HG03196 (cell line): ENCODE results near the gene HSF2BP.
A peak's percentile ranks its signal among the peaks of the same experiment; 100 is the strongest.
"Not testable (repeated sequence)": the region's sequence is repeated elsewhere in the genome, so short reads cannot be mapped to it uniquely, and the experiment has no call there.

Source experiments
- ATAC-seq: cut with Tn5 transposase; IDR thresholded peaks from one replicate; pipeline ENCODE4 v1.9.1; 2021; ENCODE audit not compliant: unreplicated experiment

HSF2BP gene

GRCh38 chr21:43659136-43660000 lies at the start of gene HSF2BP, which contains the start of gene RRP1B:
Gene HSF2BP (minus strand): TSS chr21:43659488. CDS start chr21:43658096, 1,392 bp downstream.
Gene RRP1B (plus strand): TSS chr21:43659560. CDS start chr21:43659665, 105 bp downstream.
- peak; percentile 75 for ATAC-seq

GRCh38 chr21:43708745-43709381 lies 49.6 kb upstream of the HSF2BP start:
- no peak for ATAC-seq

- no peak for ATAC-seq
Measured at GRCh38 chr21:43707462-43707861, 48.2 kb upstream of the HSF2BP start.

GRCh38 chr21:43703035-43703880 lies 44.0 kb upstream of the HSF2BP start:
- ATAC-seq: no peak

GRCh38 chr21:43702785-43703034 lies 43.4 kb upstream of the HSF2BP start:
- ATAC-seq: no peak

GRCh38 chr21:43701936-43702784 lies 42.9 kb upstream of the HSF2BP start:
- ATAC-seq: no peak

- no peak for ATAC-seq
Measured at GRCh38 chr21:43699933-43700599, 40.8 kb upstream of the HSF2BP start.

- not testable (repeated sequence) for ATAC-seq
Measured at GRCh38 chr21:43699492-43699777, 40.1 kb upstream of the HSF2BP start.

GRCh38 chr21:43697758-43698643 lies 38.7 kb upstream of the HSF2BP start:
- no peak for ATAC-seq

GRCh38 chr21:43696214-43696613 lies 36.9 kb upstream of the HSF2BP start:
- ATAC-seq: no peak

- no peak for ATAC-seq
Measured at GRCh38 chr21:43694437-43695079, 35.3 kb upstream of the HSF2BP start.

GRCh38 chr21:43693981-43694380 lies 34.7 kb upstream of the HSF2BP start:
- no peak for ATAC-seq

GRCh38 chr21:43692949-43693348 lies 33.7 kb upstream of the HSF2BP start:
- ATAC-seq: no peak

GRCh38 chr21:43691801-43692200 lies 32.5 kb upstream of the HSF2BP start:
- no peak for ATAC-seq

GRCh38 chr21:43691086-43691795 lies 32.0 kb upstream of the HSF2BP start:
- ATAC-seq: no peak

GRCh38 chr21:43690346-43690745 lies 31.1 kb upstream of the HSF2BP start:
- ATAC-seq: no peak

GRCh38 chr21:43689556-43690337 lies 30.5 kb upstream of the HSF2BP start:
- ATAC-seq: no peak
